Heart left ventricle (tissue), 16 donors: ENCODE measurements around the gene ARPC2. TPM values are rescaled to one million over a fixed set of nuclear protein-coding genes. Genes with fewer than 3 reads are reported as not detected.

Experiments used
- ATAC-seq, 4 donors: fragments of 200-7000 bp; cut with Tn5 transposase; one replicate each; pipeline ENCODE4 v1.9.1; 2020 to 2022; ENCODE audit warnings: moderate library complexity in 4 of 4, mild to moderate bottlenecking in 3 of 4, moderate number of reproducible peaks in 1 of 4
- DNase-seq, 5 donors: peaks; one replicate each; pipeline ENCODE4 v3.0.0-alpha.2; 2020
- H3K27ac ChIP-seq, 12 donors: fragments of 200-600 bp; sonication (generic) in 4 of 12; one replicate each; pipeline versions ENCODE4 v1.5.0 to v1.8.0; 2016 to 2022; ENCODE audit warnings: mild to moderate bottlenecking in 2 of 12
- H3K27me3 ChIP-seq, 9 donors: fragments of 200-600 bp; sonication (generic) in 2 of 9; one replicate each; pipeline versions ENCODE4 v1.5.1 to v1.8.0; 2016 to 2022; ENCODE audit warnings: mild to moderate bottlenecking in 3 of 9
- H3K36me3 ChIP-seq, 9 donors: fragments of 200-600 bp; sonication (generic) in 2 of 9; one replicate each; pipeline versions ENCODE4 v1.5.0 to v1.8.0; 2018 to 2022; ENCODE audit warnings: mild to moderate bottlenecking in 2 of 9
- H3K4me1 ChIP-seq, 12 donors: fragments of 200-600 bp; sonication (generic) in 4 of 12; one replicate each; pipeline versions ENCODE4 v1.5.0 to v1.8.0; 2016 to 2022; ENCODE audit warnings: mild to moderate bottlenecking in 3 of 12
- H3K4me3 ChIP-seq, 12 donors: fragments of 200-600 bp; sonication (generic) in 4 of 12; one replicate each; pipeline versions ENCODE4 v1.5.0 to v1.8.0; 2017 to 2022; ENCODE audit warnings: mild to moderate bottlenecking in 9 of 12, moderate library complexity in 4 of 12
- H3K9me3 ChIP-seq, 12 donors: fragments of 200-600 bp; sonication (generic) in 4 of 12; one replicate each; pipeline versions ENCODE4 v1.5.0 to v1.8.0; 2016 to 2022; ENCODE audit warnings: mild to moderate bottlenecking in 1 of 12
- POLR2A ChIP-seq, 2 donors: fragments of 450-650 bp; IDR thresholded peaks; one replicate each; pipeline ENCODE4 v1.6.1; 2017; ENCODE audit warnings: antibody characterized with exemption in 2 of 2, mild to moderate bottlenecking in 2 of 2, moderate library complexity in 2 of 2
- WGBS, 4 donors: extraction: QIAGEN DNeasy Blood & Tissue Kit in 2 of 4; methylation state at CpG; one replicate each; pipeline versions ENCODE4 v1.1.5 to v1.1.7; 2013 to 2018; 5-methylcytosine and 5-hydroxymethylcytosine counted together
- intact Hi-C, 10 donors: fragments of 100-400 bp; cut with DNase I; formaldehyde crosslinking; loops; one replicate each; pipeline versions ENCODE4 v1.11.1 to v1.14.2; 2022
- polyA plus RNA-seq, 2 donors: library from polyadenylated mRNA; stranded (reverse); fragments of 200-250 nt; gene quantifications; one replicate each; pipeline ENCODE4 v1.2.3, GENCODE V29; 2013
- total RNA-seq, 9 donors: library from RNA; depleted of rRNA in 2 of 9; stranded (reverse); fragments of >200 nt in 2 of 9; fragmentation: NEBNext Ultra II Directional in 3 of 9; extraction: Animal tissue kit (Norgen Biotek cat#: 25700) in 3 of 9; gene quantifications; one replicate each; pipeline versions ENCODE4 v1.1.0 to v1.2.4, GENCODE V29; 2016 to 2023
- TF ChIP-seq, protein P1 (sequence below), 12 donors: fragments of 200-600 bp; sonication (generic) in 4 of 12; IDR thresholded peaks; one replicate each; pipeline versions ENCODE4 v1.5.0 to v1.8.0; 2018 to 2022; ENCODE audit warnings: antibody characterized with exemption in 12 of 12, mild to moderate bottlenecking in 5 of 12
- donor health status: ischemic (EF 13 %, LVEDD 7.1; RV severe dilation, severe dysfunction).
- donor health status: healthy with polysubstance abuse.
- donor health status: DM: no; HTN: yes; CAD: no.
- donor health status: DM: no; HTN: no; CAD: no.
- donor health status: ischemic (EF 25% LVEDD 6.9; RV normal size, moderate dysfunction).
- donor health status: ischemic (EF 25% LVEDD 5.7; RV mildly dilated, moderate dysfunction).
- donor health status: healthy.
- donor health status: DM: yes; HTN: yes; CAD: no.
- donor health status: ischemic (EF 35%, LVEDD 5.7; RV mildly dilated, moderate dysfunction).
- donor health status: nonischemic (EF 11% LVEDD 7.7; RV severe dilation, severe dysfunction).
- donor health status: DM: yes; HTN: yes; CAD: no.
- donor health status: PGD.
- donor health status: ischemic (EF 29% LVEDD 5.4; RV normal size, mild dysfunction).
- donor health status: nonischemic (EF 23%, LVEDD 6.1; RV moderate dilation, normal function).

ARPC2 gene
- total and polyA plus RNA-seq, 11 donors, result 64.9 to 278 (median 139) TPM

DNA sequence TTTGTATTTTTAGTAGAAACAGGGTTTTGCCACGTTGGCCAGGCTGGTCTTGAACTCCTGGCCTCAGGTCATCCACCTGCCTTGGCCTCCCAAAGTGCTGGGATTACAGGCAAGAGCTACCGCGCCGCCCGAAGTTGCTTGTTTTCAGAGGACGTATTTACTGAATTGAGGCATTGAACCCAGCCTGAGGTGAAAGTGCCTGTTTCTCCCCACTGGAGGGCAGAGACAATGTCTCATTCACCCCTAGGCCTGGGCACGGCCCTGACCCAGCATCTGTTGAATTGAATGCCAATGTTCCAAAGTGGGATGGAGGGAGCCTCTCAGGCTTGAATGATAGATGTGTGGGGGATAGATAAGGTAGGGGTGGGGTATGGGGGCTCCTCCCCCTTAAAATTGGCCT is 79.9 kb downstream of the ARPC2 start:
- intact Hi-C loops, result loop anchor here in 2 of 10 donors (10.0 kb wide), 1 partner anchor 168 kb away; no protein-coding TSS in a partner anchor
- TF ChIP-seq, protein P1, sequence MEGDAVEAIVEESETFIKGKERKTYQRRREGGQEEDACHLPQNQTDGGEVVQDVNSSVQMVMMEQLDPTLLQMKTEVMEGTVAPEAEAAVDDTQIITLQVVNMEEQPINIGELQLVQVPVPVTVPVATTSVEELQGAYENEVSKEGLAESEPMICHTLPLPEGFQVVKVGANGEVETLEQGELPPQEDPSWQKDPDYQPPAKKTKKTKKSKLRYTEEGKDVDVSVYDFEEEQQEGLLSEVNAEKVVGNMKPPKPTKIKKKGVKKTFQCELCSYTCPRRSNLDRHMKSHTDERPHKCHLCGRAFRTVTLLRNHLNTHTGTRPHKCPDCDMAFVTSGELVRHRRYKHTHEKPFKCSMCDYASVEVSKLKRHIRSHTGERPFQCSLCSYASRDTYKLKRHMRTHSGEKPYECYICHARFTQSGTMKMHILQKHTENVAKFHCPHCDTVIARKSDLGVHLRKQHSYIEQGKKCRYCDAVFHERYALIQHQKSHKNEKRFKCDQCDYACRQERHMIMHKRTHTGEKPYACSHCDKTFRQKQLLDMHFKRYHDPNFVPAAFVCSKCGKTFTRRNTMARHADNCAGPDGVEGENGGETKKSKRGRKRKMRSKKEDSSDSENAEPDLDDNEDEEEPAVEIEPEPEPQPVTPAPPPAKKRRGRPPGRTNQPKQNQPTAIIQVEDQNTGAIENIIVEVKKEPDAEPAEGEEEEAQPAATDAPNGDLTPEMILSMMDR (IDR thresholded peaks at IDR 0.05), result no peak
- TF ChIP-seq POLR2A (IDR thresholded peaks at IDR 0.05), result no peak
- H3K27ac ChIP-seq, result no peak overlapping the region

DNA sequence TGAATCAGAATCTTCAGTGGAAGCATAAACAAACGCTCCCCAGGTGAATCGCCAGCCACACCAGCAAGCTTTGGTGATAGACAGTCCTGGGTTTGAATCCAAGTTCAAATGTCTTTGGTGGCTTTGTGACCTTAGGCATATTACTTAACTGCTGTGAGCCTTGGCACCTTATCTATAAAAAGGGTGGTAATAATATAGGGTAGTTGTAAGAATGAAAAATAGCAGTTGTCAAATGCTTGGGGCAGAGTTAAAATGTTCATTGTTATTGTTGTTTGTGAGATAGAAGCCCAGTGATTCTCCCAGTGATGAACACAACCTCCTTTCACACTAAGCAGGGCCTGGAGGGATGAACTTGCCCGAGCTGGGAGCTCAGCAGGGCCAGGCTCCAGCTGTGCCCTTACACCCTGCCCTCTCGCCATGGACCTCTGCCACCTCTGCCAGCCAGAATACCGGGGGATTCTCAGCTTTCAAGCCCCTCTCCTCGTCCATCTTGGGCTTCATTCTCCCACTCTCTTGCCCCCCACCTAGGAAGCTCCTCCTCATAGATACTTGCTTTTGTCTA is 81.4 kb downstream of the ARPC2 start:
- intact Hi-C loops, result loop anchor here in 2 of 10 donors (10.0 kb wide), 1 partner anchor 166 kb away; no protein-coding TSS in a partner anchor
- Histone ChIP-seq H3K9me3 (no peaks in the 10 kb centered on the region), H3K4me1 (peaks cover 0 to 24% (median 4%) of the 10 kb centered on the region in 12 donors), H3K4me3 (no peak overlapping the region), H3K27me3 (no peaks in the 10 kb centered on the region), H3K27ac (no peak overlapping the region), H3K36me3 (no peaks in the 10 kb centered on the region)
- ATAC-seq, result no peak
- no peak for DNase-seq
- 91 to 92% (median 91%) methylated on average over 6 of the region's 6 CpGs for WGBS, 4 donors
- no peak for TF ChIP-seq POLR2A (IDR thresholded peaks at IDR 0.05)
- TF ChIP-seq, protein P1 (IDR thresholded peaks at IDR 0.05), result no peak

More for the DNA sequence above, 79.9 kb downstream of the ARPC2 start:
- WGBS, 4 donors, result 93 to 95% (median 94%) methylated on average over 7 of the region's 7 CpGs
- no peaks in the 10 kb centered on the region for H3K9me3 ChIP-seq
- H3K4me3 ChIP-seq, result no peak overlapping the region
- ATAC-seq, result no peak
- no peaks in the 10 kb centered on the region for H3K27me3 ChIP-seq
- no peak for DNase-seq
- H3K36me3 ChIP-seq, result no peaks in the 10 kb centered on the region
- H3K4me1 ChIP-seq, result peaks cover 0 to 34% (median 12%) of the 10 kb centered on the region in 12 donors

DNA sequence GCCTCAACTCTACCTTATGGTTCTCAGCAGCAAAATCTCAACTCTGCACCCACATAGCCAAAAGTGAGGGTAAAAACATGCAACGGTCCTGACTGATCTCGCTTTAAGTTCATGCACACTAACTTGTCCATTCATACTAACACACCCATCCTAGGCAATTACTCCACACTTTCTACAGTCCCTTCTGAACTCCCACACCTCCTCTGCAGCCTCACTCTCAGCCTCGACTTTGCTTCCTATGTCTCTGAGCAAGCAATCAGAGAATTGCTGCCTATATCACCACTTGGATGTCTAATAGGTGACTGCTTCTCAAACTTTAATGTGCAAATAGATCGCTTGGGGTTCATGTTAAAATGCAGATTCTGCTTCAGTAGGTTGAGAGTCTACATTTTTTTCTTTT is 83.2 kb downstream of the ARPC2 start:
- Histone ChIP-seq H3K4me3 (no peak overlapping the region), H3K27ac (no peak overlapping the region), H3K27me3 (no peaks in the 10 kb centered on the region), H3K4me1 (peaks cover 0 to 7% (median 0%) of the 10 kb centered on the region in 12 donors), H3K9me3 (no peaks in the 10 kb centered on the region), H3K36me3 (no peaks in the 10 kb centered on the region)
- no peak for ATAC-seq
- no peak for TF ChIP-seq POLR2A (IDR thresholded peaks at IDR 0.05)
- TF ChIP-seq, protein P1 (IDR thresholded peaks at IDR 0.05), result no peak
- WGBS, 4 donors, result 85 to 91% (median 88%) methylated on average over 4 of the region's 4 CpGs
- intact Hi-C loops, result loop anchor here (2.0 to 10.0 kb wide), 8 partner anchors 55 to 167 kb away; partner anchors contain the start of genes CATIP (in 3 of the 10) and CTDSP1 (in 2 of the 10)
- DNase-seq, result no peak

DNA sequence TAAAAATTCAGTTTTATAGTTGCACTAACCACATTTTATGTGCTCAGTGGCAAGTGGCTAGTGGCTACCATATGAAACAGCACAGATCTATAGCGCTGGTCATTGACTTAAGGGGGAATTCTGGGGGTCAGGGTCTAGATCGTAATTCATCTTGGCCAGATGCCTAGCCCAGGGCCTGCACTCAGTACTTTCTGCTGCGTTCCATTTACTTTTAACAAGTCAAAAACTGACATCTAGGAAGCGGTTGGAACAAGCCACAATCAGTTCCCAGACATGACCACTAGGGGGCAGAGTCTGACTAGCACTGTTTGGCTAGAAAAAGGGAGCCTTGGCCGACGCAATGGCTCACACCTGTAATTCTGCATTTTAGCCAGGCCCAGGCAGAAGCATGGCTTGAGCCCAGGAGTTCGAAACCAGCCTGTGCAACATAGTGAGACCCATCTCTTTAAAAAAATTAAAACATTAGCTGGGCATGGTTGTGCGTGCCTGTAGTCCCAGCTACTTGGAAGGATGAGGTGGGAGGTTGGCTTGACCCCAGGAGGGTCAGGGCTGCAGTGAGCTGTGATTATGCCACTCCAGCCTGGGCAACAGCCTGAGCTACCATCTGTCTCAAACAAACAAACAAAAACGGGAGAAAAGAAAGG is 84.3 kb downstream of the ARPC2 start:
- Histone ChIP-seq H3K9me3 (no peaks in the 10 kb centered on the region), H3K36me3 (no peaks in the 10 kb centered on the region), H3K27ac (no peak overlapping the region), H3K4me3 (no peak overlapping the region), H3K27me3 (no peaks in the 10 kb centered on the region), H3K4me1 (peaks cover 0 to 7% (median 0%) of the 10 kb centered on the region in 12 donors)
- TF ChIP-seq, protein P1 (IDR thresholded peaks at IDR 0.05), result peak; percentile 94 to 99 (median 97)
- TF ChIP-seq POLR2A (IDR thresholded peaks at IDR 0.05), result no peak
- peak; percentile 78 to 86 (median 82) for ATAC-seq
- intact Hi-C loops, result loop anchor here (1.0 to 10.0 kb wide), 10 partner anchors 54 to 166 kb away; partner anchors contain the start of genes CATIP (in 7 of the 10) and CTDSP1 (in 2 of the 10)
- DNase-seq, result peak; percentile 75 to 87 (median 83)
- 5 to 10% (median 9%) methylated on average over 9 of the region's 9 CpGs for WGBS, 4 donors
